Kidney (tissue), 14 donors: ENCODE measurements around the gene OR1J4. TPM values are rescaled to one million over a fixed set of nuclear protein-coding genes. Genes with fewer than 3 reads are reported as not detected.

Source experiments
- DNase-seq, 5 donors: peaks; one replicate each; pipeline ENCODE4 v3.0.0-alpha.2; 2013 to 2020
- FAIRE-seq: peaks from 2 replicates; lab custom pipeline; 2012; peaks lifted over from hg19 to GRCh38; lab: Jason Lieb, UNC
- H3K27ac ChIP-seq, 2 donors: one replicate each; pipeline ENCODE4 v1.7.0; 2013; ENCODE audit warnings: low read depth in 2 of 2, low read length in 2 of 2, inconsistent platforms in 1 of 2
- H3K27me3 ChIP-seq: one replicate; pipeline ENCODE4 v1.7.1; 2013; ENCODE audit warnings: low read length, inconsistent platforms; ENCODE audit not compliant: control insufficient read depth, insufficient read depth
- H3K36me3 ChIP-seq, 3 donors: one replicate each; pipeline versions ENCODE4 v1.7.0 to v1.7.1; 2013; ENCODE audit warnings: low read length in 3 of 3, control low read depth in 1 of 3, inconsistent platforms in 1 of 3; ENCODE audit not compliant: insufficient read depth in 3 of 3, control insufficient read depth in 2 of 3
- H3K4me1 ChIP-seq, 3 donors: one replicate each; pipeline versions ENCODE4 v1.7.0 to v1.7.1; 2013; ENCODE audit warnings: low read length in 3 of 3, inconsistent platforms in 1 of 3, low read depth in 1 of 3; ENCODE audit not compliant: control insufficient read depth in 2 of 3, insufficient read depth in 2 of 3
- H3K4me3 ChIP-seq, 3 donors: one replicate each; pipeline versions ENCODE4 v1.7.0 to v1.8.1; 2013; ENCODE audit warnings: low read length in 3 of 3, control low read depth in 1 of 3, inconsistent platforms in 1 of 3
- H3K9ac ChIP-seq, 3 donors: one replicate each; pipeline versions ENCODE4 v1.7.0 to v1.7.1; 2013; ENCODE audit warnings: low read length in 3 of 3, control low read depth in 1 of 3, inconsistent platforms in 1 of 3
- H3K9me3 ChIP-seq, 3 donors: one replicate each; pipeline versions ENCODE4 v1.7.0 to v1.7.1; 2013; ENCODE audit warnings: low read length in 3 of 3, control low read depth in 1 of 3, inconsistent platforms in 1 of 3; ENCODE audit not compliant: control insufficient read depth in 2 of 3, insufficient read depth in 1 of 3
- intact Hi-C: fragments of 100-400 bp; cut with DNase I; formaldehyde crosslinking; loops from one replicate; pipeline ENCODE4 v1.11.1; 2022
- polyA plus RNA-seq: library from polyadenylated mRNA; stranded (reverse); fragments of 350-450 nt; fragmentation: Illumina TruSeq; extraction: RNeasy Lipid Tissue Mini Kit (QIAGEN cat#74804); gene quantifications from one replicate; pipeline ENCODE4 v1.2.3, GENCODE V29; 2014; ENCODE audit warnings: low read depth, low replicate concordance; ENCODE audit not compliant: insufficient read depth
- total RNA-seq: library from RNA; stranded (reverse); fragmentation: NEBNext Ultra II Directional; extraction: Animal tissue kit (Norgen Biotek cat#: 25700); gene quantifications from one replicate; pipeline ENCODE4 v1.2.1, GENCODE V29; 2021
- TF ChIP-seq, protein P1 (sequence below): IDR thresholded peaks from 3 replicates; pipeline ENCODE4 v1.5.1; 2012; ENCODE audit warnings: mild to moderate bottlenecking, moderate library complexity, borderline replicate concordance; ENCODE audit not compliant: insufficient read depth; ENCODE audit errors: extremely low read depth
- donor health status: control.
- donor health status: control.
- donor health status: control.
- donor health status: control.
- donor health status: control.
- donor health status: DM: yes; HTN: yes; CAD: no.
- donor health status: Normal renal cell carcinoma (clear cell type).

The OR1J4 gene
- total and polyA plus RNA-seq, 2 donors from 2014 or later: not detected

DNA sequence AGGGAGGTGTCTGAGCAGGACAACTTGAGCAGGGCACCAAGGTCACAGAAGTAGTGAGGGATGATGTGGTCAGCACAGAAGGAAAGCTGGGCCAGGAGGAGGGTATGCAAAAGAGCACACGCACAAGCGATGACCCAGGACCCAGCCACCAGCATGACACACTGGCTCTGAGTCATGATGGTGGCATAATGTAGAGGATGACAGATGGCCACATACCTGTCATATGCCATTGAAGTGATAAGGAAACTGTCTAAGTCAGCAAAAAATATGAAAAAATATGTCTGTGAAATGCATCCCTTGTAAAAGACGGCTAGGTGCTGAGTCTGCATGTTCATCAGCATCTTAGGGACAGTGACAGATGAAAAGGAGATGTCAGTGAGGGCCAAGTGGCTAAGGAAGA, 41.6 kb upstream of the OR1J4 start:
- Histone ChIP-seq H3K4me3 (no peak overlapping the region), H3K27ac (no peak overlapping the region), H3K27me3 (no peaks in the 10 kb centered on the region), H3K9me3 (no peaks in the 10 kb centered on the region), H3K36me3 (no peaks in the 10 kb centered on the region), H3K9ac (no peak overlapping the region), H3K4me1 (no peaks in the 10 kb centered on the region)
- FAIRE-seq (no peak), DNase-seq (no peak)
- intact Hi-C loops: no loop called here
- TF ChIP-seq, protein P1, sequence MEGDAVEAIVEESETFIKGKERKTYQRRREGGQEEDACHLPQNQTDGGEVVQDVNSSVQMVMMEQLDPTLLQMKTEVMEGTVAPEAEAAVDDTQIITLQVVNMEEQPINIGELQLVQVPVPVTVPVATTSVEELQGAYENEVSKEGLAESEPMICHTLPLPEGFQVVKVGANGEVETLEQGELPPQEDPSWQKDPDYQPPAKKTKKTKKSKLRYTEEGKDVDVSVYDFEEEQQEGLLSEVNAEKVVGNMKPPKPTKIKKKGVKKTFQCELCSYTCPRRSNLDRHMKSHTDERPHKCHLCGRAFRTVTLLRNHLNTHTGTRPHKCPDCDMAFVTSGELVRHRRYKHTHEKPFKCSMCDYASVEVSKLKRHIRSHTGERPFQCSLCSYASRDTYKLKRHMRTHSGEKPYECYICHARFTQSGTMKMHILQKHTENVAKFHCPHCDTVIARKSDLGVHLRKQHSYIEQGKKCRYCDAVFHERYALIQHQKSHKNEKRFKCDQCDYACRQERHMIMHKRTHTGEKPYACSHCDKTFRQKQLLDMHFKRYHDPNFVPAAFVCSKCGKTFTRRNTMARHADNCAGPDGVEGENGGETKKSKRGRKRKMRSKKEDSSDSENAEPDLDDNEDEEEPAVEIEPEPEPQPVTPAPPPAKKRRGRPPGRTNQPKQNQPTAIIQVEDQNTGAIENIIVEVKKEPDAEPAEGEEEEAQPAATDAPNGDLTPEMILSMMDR: no peak

DNA sequence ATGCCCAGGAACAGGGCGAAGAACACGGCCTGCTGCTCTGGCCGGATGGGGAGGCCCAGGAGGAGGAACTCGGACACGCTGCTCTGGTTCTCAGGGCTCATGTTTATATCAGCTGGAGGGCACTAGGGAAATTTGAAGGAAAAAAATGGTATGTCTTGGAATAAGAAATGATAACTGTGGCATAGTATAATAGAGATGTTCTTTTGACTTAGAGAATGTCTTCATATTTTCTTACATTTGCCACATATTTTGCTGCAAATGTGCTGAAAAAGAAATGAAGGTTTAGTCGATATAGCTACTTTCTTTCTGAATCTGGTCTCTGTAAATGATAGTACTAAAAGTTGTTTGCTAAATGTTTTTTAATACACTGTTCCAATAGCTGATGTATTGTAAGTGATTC, 41.1 kb upstream of the OR1J4 start, which contains the start of gene OR1J1:
Gene OR1J1, minus strand, starts transcription at position 101 of the 400 bp plus-strand sequence. Its CDS starts 0 bp downstream, at position 101.
- no peaks in the 10 kb centered on the region for H3K27me3 ChIP-seq
- FAIRE-seq: no peak
- H3K9ac ChIP-seq: no peak within 1 kb of the TSS
- DNase-seq: no peak
- H3K4me3 ChIP-seq: no peak within 1 kb of the TSS
- intact Hi-C loops: no loop called here
- H3K4me1 ChIP-seq: no peaks in the 10 kb centered on the region
- H3K36me3 ChIP-seq: no peaks in the 10 kb centered on the region
- H3K9me3 ChIP-seq: no peaks in the 10 kb centered on the region
- no peak within 1 kb of the TSS for H3K27ac ChIP-seq
- TF ChIP-seq, protein P1: no peak

DNA sequence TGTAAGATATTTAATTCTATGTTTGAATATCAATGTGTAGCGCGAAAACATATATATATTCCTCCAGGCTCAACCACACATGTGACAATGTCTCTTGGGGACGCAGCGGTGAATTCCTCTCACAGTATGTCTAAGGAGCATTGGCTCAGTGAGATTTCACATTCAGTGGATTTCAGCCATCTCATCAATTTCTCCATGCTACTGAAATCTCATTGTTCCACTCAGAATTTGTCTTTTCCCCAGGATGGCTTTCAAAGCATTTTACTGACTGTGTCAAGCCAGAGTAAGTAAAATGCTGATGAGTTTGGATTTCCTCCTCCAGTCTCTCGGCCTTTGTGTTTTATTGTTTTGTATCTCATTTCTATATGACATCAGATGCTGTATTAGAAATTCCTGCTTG, 39.9 kb upstream of the OR1J4 start:
- FAIRE-seq: no peak
- H3K9me3 ChIP-seq: no peaks in the 10 kb centered on the region
- no peak overlapping the region for H3K9ac ChIP-seq
- no peaks in the 10 kb centered on the region for H3K27me3 ChIP-seq
- intact Hi-C loops: no loop called here
- TF ChIP-seq, protein P1: no peak
- no peak for DNase-seq
- H3K4me3 ChIP-seq: no peak overlapping the region
- H3K4me1 ChIP-seq: no peaks in the 10 kb centered on the region
- no peaks in the 10 kb centered on the region for H3K36me3 ChIP-seq
- H3K27ac ChIP-seq: no peak overlapping the region

DNA sequence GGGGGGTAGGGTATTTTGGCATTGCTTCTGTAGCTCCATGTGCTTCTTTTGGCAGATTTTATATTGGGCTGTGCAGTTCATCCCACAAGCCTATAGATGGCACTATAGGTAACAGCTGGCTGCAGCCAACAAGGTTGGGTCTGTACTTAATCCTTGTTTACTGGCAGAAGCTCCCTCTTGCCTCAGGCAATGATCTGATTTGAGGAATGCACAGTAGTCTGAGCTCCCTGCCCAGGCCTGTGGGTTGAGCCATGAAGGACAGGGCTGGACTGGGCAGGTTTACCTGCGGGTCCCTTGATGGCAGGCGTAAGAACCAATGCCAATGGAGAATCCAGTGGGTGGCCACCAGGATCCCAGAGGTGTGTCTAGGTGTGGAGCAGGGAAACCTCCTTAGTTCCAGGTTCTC, 20.1 kb upstream of the OR1J4 start:
- intact Hi-C loops: no loop called here
- DNase-seq: peak in 3 of 5 donors; percentile 11 to 39 (median 17)
- TF ChIP-seq, protein P1: peak; percentile 52

More for the DNA sequence above, 20.1 kb upstream of the OR1J4 start:
- H3K36me3 ChIP-seq: no peaks in the 10 kb centered on the region
- H3K4me1 ChIP-seq: no peaks in the 10 kb centered on the region
- H3K27me3 ChIP-seq: no peaks in the 10 kb centered on the region
- no peak overlapping the region for H3K9ac ChIP-seq
- H3K4me3 ChIP-seq: no peak overlapping the region
- FAIRE-seq: no peak
- no peak overlapping the region for H3K27ac ChIP-seq
- H3K9me3 ChIP-seq: no peaks in the 10 kb centered on the region
